SK-N-SH treated with all-trans-retinoic acid at 6 μM for 48 hours (cell line): ENCODE measurements around the gene EPB41L2.

Experiments used
- CREB5 ChIP-seq: fragments of 250-450 bp; sonication (Bioruptor Pico); IDR thresholded peaks from 2 replicates; pipeline ENCODE4 v1.5.1; 2020; ENCODE audit warnings: low read depth, mild to moderate bottlenecking, moderate library complexity
- GLIS3 ChIP-seq: fragments of 250-450 bp; sonication (Bioruptor Pico); IDR thresholded peaks from 2 replicates; pipeline ENCODE4 v1.5.0; 2020; ENCODE audit warnings: mild to moderate bottlenecking, moderate library complexity
- OSR1 ChIP-seq: fragments of 250-450 bp; sonication (Bioruptor Pico); IDR thresholded peaks from 2 replicates; pipeline ENCODE4 v1.8.0; 2022; ENCODE audit warnings: moderate library complexity, mild to moderate bottlenecking, inconsistent platforms
- PATZ1 ChIP-seq: fragments of 250-450 bp; sonication (Bioruptor Pico); IDR thresholded peaks from 2 replicates; pipeline ENCODE4 v1.8.0; 2020; ENCODE audit warnings: mild to moderate bottlenecking, moderate library complexity, borderline replicate concordance
- POU6F1 ChIP-seq: fragments of 250-450 bp; sonication (Bioruptor Pico); IDR thresholded peaks from 2 replicates; pipeline ENCODE4 v1.8.0; 2021; ENCODE audit warnings: low read depth, mild to moderate bottlenecking, moderate library complexity, borderline replicate concordance
- PPARA ChIP-seq: fragments of 250-450 bp; sonication (Bioruptor Pico); IDR thresholded peaks from 2 replicates; pipeline ENCODE4 v1.5.0; 2020; ENCODE audit warnings: mild to moderate bottlenecking, borderline replicate concordance
- TSHZ2 ChIP-seq: fragments of 250-450 bp; sonication (Bioruptor Pico); IDR thresholded peaks from 2 replicates; pipeline ENCODE4 v1.5.0; 2020; ENCODE audit warnings: mild to moderate bottlenecking, moderate library complexity
- ZFP30 ChIP-seq: fragments of 450-650 bp; formaldehyde crosslinking; IDR thresholded peaks from 2 replicates; pipeline ENCODE4 v1.5.0; 2022; ENCODE audit warnings: mild to moderate bottlenecking, moderate library complexity
- ZNF565 ChIP-seq: fragments of 450-650 bp; formaldehyde crosslinking; conservative IDR thresholded peaks from 2 replicates; pipeline ENCODE4 v1.5.0; 2020; ENCODE audit warnings: low read depth, mild to moderate bottlenecking, moderate library complexity

- no peak for TF ChIP-seq OSR1 (CRISPR knock-in tag)
- TF ChIP-seq ZFP30 (CRISPR knock-in tag) = no peak
- TF ChIP-seq TSHZ2 (CRISPR knock-in tag) = no peak
- TF ChIP-seq PPARA (CRISPR knock-in tag) = no peak
- TF ChIP-seq CREB5 (CRISPR knock-in tag) = no peak
- no peak for TF ChIP-seq PATZ1
- no peak for TF ChIP-seq POU6F1 (CRISPR knock-in tag)
- TF ChIP-seq ZNF565 (CRISPR knock-in tag) = no peak
- no peak for TF ChIP-seq GLIS3 (CRISPR knock-in tag)
Measured at GRCh38 chr6:130964808-130965604, 98.0 kb downstream of the EPB41L2 start.
